Measurements from ENCODE around the gene ITPKB.

The ITPKB gene

GRCh38 chr1:226736908-226737818, 1.9 kb downstream of the ITPKB start:
- TF ChIP-seq CTCF (IDR thresholded peaks at IDR 0.05; ENCODE audit: low read depth, low read length): no peak
- H3K4me3 ChIP-seq (ENCODE audit: low read depth, low read length): peak overlapping the region; percentile 58
- no peaks in the 10 kb centered on the region for H3K27me3 ChIP-seq (ENCODE audit: insufficient read depth, low read depth, severe bottlenecking)
- H3K27ac ChIP-seq: no peak overlapping the region
- no peaks in the 10 kb centered on the region for H3K9me3 ChIP-seq (ENCODE audit: severe bottlenecking)
- H3K36me3 ChIP-seq: no peaks in the 10 kb centered on the region
- DNase-seq: peak; percentile 30

- no peak for DNase-seq
- no peaks in the 10 kb centered on the region for H3K36me3 ChIP-seq
Measured at GRCh38 chr1:226736001-226736907, 2.8 kb downstream of the ITPKB start.

GRCh38 chr1:226735576-226735975, 3.5 kb downstream of the ITPKB start:
- TF ChIP-seq CTCF (IDR thresholded peaks at IDR 0.05; ENCODE audit: low read depth, low read length): no peak
- DNase-seq: no peak
- Histone ChIP-seq H3K36me3 (no peaks in the 10 kb centered on the region), H3K27me3 (ENCODE audit: insufficient read depth, low read depth, severe bottlenecking) (no peaks in the 10 kb centered on the region), H3K4me3 (ENCODE audit: low read depth, low read length) (no peak overlapping the region), H3K27ac (no peak overlapping the region), H3K9me3 (ENCODE audit: severe bottlenecking) (no peaks in the 10 kb centered on the region)

More at GRCh38 chr1:226736001-226736907, 2.8 kb downstream of the ITPKB start:
- TF ChIP-seq CTCF (IDR thresholded peaks at IDR 0.05; ENCODE audit: low read depth, low read length): no peak
- Histone ChIP-seq H3K9me3 (ENCODE audit: severe bottlenecking) (no peaks in the 10 kb centered on the region), H3K4me3 (ENCODE audit: low read depth, low read length) (no peak overlapping the region), H3K27ac (no peak overlapping the region), H3K27me3 (ENCODE audit: insufficient read depth, low read depth, severe bottlenecking) (no peaks in the 10 kb centered on the region)

- TF ChIP-seq CTCF (IDR thresholded peaks at IDR 0.05; ENCODE audit: low read depth, low read length): no peak
- no peak overlapping the region for H3K27ac ChIP-seq
- H3K4me3 ChIP-seq (ENCODE audit: low read depth, low read length): no peak overlapping the region
- no peaks in the 10 kb centered on the region for H3K27me3 ChIP-seq (ENCODE audit: insufficient read depth, low read depth, severe bottlenecking)
- DNase-seq: no peak
- H3K9me3 ChIP-seq (ENCODE audit: severe bottlenecking): no peaks in the 10 kb centered on the region
- no peaks in the 10 kb centered on the region for H3K36me3 ChIP-seq
Measured at GRCh38 chr1:226734611-226735153, 4.4 kb downstream of the ITPKB start.

- Histone ChIP-seq H3K27ac (no peak overlapping the region), H3K27me3 (ENCODE audit: insufficient read depth, low read depth, severe bottlenecking) (no peaks in the 10 kb centered on the region), H3K4me3 (ENCODE audit: low read depth, low read length) (no peak overlapping the region), H3K36me3 (no peaks in the 10 kb centered on the region), H3K9me3 (ENCODE audit: severe bottlenecking) (no peaks in the 10 kb centered on the region)
- no peak for DNase-seq
- no peak for TF ChIP-seq CTCF (IDR thresholded peaks at IDR 0.05; ENCODE audit: low read depth, low read length)
Measured at GRCh38 chr1:226733876-226734275, 5.2 kb downstream of the ITPKB start.

All from WERI-Rb-1 (cell line).